ENCODE measurements around the gene RER1. TPM values are rescaled to one million over a fixed set of nuclear protein-coding genes. Genes with fewer than 3 reads are reported as not detected.

The RER1 gene
- total RNA-seq, 4 donors from 2014 or later, result 51.1 to 60.5 (median 55.4) TPM

GRCh38 chr1:2368053-2368744 lies 23.4 kb upstream of the RER1 start:
- in situ Hi-C loops (cut with MboI; ENCODE audit: low sequenced_read_pairs in 4 of 4), result no loop called here
- H3K4me1 ChIP-seq, result no peaks in the 10 kb centered on the region
- DNase-seq, result no peak

GRCh38 chr1:2372551-2373490 lies 18.8 kb upstream of the RER1 start:
- H3K9me3 ChIP-seq, result no peaks in the 10 kb centered on the region
- DNase-seq, result no peak
- no peak overlapping the region for H3K4me3 ChIP-seq
- H3K36me3 ChIP-seq, result no peaks in the 10 kb centered on the region
- no peak for ATAC-seq
- no peaks in the 10 kb centered on the region for H3K4me1 ChIP-seq
- intact Hi-C loops (cut with DNase I; ENCODE audit: low total_unique reads) (no loop called here), in situ Hi-C loops (cut with MboI; ENCODE audit: low sequenced_read_pairs in 4 of 4) (no loop called here)
- no peaks in the 10 kb centered on the region for H3K27me3 ChIP-seq
- no peak for TF ChIP-seq CTCF (IDR thresholded peaks at IDR 0.05 in 4 of 5, conservative IDR thresholded peaks at IDR 0.05 in 1 of 5)
- TF ChIP-seq POLR2A (IDR thresholded peaks at IDR 0.05), result no peak
- H3K27ac ChIP-seq, result no peak overlapping the region

More at GRCh38 chr1:2368053-2368744, 23.4 kb upstream of the RER1 start:
- no peak overlapping the region for H3K27ac ChIP-seq
- H3K27me3 ChIP-seq, result no peaks in the 10 kb centered on the region
- no peaks in the 10 kb centered on the region for H3K36me3 ChIP-seq
- no peak overlapping the region for H3K4me3 ChIP-seq
- TF ChIP-seq CTCF (IDR thresholded peaks at IDR 0.05 in 4 of 5, conservative IDR thresholded peaks at IDR 0.05 in 1 of 5), result no peak
- TF ChIP-seq POLR2A (IDR thresholded peaks at IDR 0.05), result no peak
- intact Hi-C loops (cut with DNase I; ENCODE audit: low total_unique reads), result no loop called here
- ATAC-seq, result no peak
- no peaks in the 10 kb centered on the region for H3K9me3 ChIP-seq

GRCh38 chr1:2373551-2374251 lies 17.9 kb upstream of the RER1 start:
- in situ Hi-C loops (cut with MboI; ENCODE audit: low sequenced_read_pairs in 4 of 4) (no loop called here), intact Hi-C loops (cut with DNase I; ENCODE audit: low total_unique reads) (no loop called here)
- TF ChIP-seq POLR2A (IDR thresholded peaks at IDR 0.05) (no peak), CTCF (IDR thresholded peaks at IDR 0.05 in 4 of 5, conservative IDR thresholded peaks at IDR 0.05 in 1 of 5) (no peak)
- Histone ChIP-seq H3K9me3 (no peaks in the 10 kb centered on the region), H3K36me3 (no peaks in the 10 kb centered on the region), H3K27me3 (no peaks in the 10 kb centered on the region), H3K27ac (no peak overlapping the region), H3K4me1 (no peaks in the 10 kb centered on the region), H3K4me3 (no peak overlapping the region)
- ATAC-seq (no peak), DNase-seq (no peak)

GRCh38 chr1:2374252-2375155 lies 17.1 kb upstream of the RER1 start:
- in situ Hi-C loops (cut with MboI; ENCODE audit: low sequenced_read_pairs in 4 of 4), result no loop called here
- TF ChIP-seq CTCF (IDR thresholded peaks at IDR 0.05 in 4 of 5, conservative IDR thresholded peaks at IDR 0.05 in 1 of 5) (no peak), POLR2A (IDR thresholded peaks at IDR 0.05) (no peak)
- Histone ChIP-seq H3K36me3 (no peaks in the 10 kb centered on the region), H3K27ac (no peak overlapping the region), H3K4me1 (no peaks in the 10 kb centered on the region), H3K27me3 (no peaks in the 10 kb centered on the region), H3K4me3 (no peak overlapping the region), H3K9me3 (no peaks in the 10 kb centered on the region)
- intact Hi-C loops (cut with DNase I; ENCODE audit: low total_unique reads), result no loop called here
- DNase-seq, result no peak
- no peak for ATAC-seq

Measured in gastrocnemius medialis (tissue), 4 donors.